ENCODE data around the gene COG7.
"Not testable (repeated sequence)": the region's sequence is repeated elsewhere in the genome, so short reads cannot be mapped to it uniquely, and the experiment has no call there.

COG7 gene

GRCh38 chr16:23406546-23407240 lies 46.3 kb downstream of the COG7 start:
- H3K4me3 ChIP-seq (ENCODE audit: low read depth, low read length), result no peak overlapping the region
- TF ChIP-seq, protein P1, sequence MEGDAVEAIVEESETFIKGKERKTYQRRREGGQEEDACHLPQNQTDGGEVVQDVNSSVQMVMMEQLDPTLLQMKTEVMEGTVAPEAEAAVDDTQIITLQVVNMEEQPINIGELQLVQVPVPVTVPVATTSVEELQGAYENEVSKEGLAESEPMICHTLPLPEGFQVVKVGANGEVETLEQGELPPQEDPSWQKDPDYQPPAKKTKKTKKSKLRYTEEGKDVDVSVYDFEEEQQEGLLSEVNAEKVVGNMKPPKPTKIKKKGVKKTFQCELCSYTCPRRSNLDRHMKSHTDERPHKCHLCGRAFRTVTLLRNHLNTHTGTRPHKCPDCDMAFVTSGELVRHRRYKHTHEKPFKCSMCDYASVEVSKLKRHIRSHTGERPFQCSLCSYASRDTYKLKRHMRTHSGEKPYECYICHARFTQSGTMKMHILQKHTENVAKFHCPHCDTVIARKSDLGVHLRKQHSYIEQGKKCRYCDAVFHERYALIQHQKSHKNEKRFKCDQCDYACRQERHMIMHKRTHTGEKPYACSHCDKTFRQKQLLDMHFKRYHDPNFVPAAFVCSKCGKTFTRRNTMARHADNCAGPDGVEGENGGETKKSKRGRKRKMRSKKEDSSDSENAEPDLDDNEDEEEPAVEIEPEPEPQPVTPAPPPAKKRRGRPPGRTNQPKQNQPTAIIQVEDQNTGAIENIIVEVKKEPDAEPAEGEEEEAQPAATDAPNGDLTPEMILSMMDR (IDR thresholded peaks at IDR 0.05; ENCODE audit: borderline replicate concordance, insufficient read depth, low read depth, low read length), result no peak

GRCh38 chr16:23406024-23406423 lies 47.0 kb downstream of the COG7 start:
- TF ChIP-seq, protein P1 (IDR thresholded peaks at IDR 0.05; ENCODE audit: borderline replicate concordance, insufficient read depth, low read depth, low read length), result no peak

DNA sequence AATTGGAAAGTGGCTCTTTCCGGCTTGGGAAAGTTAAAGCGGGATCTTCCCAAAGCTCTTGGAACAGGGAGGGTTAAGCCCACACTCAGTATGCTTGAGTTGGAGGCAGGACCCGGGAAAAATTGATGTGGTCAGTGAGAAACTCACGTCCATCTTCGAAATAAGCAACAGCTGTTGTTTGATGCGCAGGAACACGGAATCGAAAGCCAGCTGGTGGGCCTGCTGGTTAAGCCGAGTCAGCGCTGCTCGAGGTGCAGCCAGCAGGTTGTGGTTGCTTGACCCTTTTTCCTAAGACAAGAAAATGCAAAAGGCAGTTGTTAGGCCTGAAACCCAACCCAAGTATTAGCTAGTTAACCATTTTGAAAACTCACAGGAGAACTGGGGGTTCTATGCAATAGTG lies 49.4 kb downstream of the COG7 start:
- TF ChIP-seq, protein P1 (IDR thresholded peaks at IDR 0.05; ENCODE audit: borderline replicate concordance, insufficient read depth, low read depth, low read length), result no peak
- H3K4me3 ChIP-seq (ENCODE audit: low read depth, low read length), result no peak overlapping the region

More at GRCh38 chr16:23406024-23406423, 47.0 kb downstream of the COG7 start:
- H3K4me3 ChIP-seq (ENCODE audit: low read depth, low read length), result no peak overlapping the region

DNA sequence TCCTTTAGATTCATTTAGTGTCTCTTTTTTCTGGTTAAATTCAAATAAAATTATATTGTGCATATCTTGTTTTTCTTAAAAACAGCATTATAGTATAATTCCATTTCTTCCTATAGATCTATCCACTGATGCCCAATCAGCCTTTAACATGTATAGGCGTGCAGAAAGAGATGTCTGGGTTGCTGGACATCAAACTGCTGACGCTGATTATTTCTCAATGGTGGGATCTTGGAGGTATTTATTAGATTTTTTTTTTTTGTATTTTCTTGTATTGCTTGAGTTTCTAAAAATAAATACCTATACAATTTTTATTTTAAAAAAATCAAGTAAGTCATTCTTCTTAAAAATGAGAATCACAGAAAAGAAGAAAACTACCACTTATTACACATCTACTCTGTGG lies 50.9 kb downstream of the COG7 start:
- TF ChIP-seq, protein P1 (IDR thresholded peaks at IDR 0.05; ENCODE audit: borderline replicate concordance, insufficient read depth, low read depth, low read length), result no peak
- H3K4me3 ChIP-seq (ENCODE audit: low read depth, low read length), result no peak overlapping the region

DNA sequence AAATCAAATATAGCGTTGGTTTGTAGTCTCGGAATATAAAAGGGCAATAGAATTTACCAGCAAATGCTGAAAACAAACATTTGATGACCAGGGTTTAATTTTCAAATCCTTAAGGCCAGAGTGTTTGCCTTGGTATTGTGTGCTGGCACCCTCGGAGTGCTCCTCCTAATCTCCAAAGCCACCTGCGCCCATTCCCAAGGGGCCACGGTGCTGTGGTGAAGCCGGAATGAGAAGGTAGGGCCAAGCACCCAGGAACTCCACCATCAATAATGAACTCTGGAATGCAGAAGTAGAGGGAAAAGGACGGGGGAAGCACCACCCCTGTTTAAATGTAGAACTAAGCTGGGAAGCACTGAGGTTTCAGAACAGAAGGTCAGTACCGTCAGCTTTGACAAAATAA lies 51.9 kb downstream of the COG7 start:
- TF ChIP-seq, protein P1 (IDR thresholded peaks at IDR 0.05; ENCODE audit: borderline replicate concordance, insufficient read depth, low read depth, low read length), result no peak
- no peak overlapping the region for H3K4me3 ChIP-seq (ENCODE audit: low read depth, low read length)

DNA sequence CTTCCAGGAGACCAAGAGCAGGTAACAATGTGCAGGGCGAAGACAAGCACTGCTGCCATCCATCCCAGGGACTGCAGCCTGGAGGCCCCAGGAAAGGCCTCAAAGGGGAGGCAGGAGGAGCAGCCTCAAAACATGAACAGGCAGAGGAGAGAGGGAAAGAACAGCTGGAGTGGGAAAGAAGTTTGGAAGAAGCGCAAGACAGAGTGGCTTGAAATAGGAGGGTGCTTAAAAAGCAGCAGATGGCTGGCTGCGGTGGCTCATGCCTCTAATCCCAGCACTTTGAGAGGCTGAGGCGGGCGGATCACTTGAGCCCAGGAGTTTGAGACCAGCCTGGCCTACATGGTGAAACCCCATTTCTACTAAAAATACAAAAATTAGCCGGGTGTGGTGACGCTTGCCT lies 52.5 kb downstream of the COG7 start:
- H3K4me3 ChIP-seq (ENCODE audit: low read depth, low read length), result not testable (repeated sequence)

DNA sequence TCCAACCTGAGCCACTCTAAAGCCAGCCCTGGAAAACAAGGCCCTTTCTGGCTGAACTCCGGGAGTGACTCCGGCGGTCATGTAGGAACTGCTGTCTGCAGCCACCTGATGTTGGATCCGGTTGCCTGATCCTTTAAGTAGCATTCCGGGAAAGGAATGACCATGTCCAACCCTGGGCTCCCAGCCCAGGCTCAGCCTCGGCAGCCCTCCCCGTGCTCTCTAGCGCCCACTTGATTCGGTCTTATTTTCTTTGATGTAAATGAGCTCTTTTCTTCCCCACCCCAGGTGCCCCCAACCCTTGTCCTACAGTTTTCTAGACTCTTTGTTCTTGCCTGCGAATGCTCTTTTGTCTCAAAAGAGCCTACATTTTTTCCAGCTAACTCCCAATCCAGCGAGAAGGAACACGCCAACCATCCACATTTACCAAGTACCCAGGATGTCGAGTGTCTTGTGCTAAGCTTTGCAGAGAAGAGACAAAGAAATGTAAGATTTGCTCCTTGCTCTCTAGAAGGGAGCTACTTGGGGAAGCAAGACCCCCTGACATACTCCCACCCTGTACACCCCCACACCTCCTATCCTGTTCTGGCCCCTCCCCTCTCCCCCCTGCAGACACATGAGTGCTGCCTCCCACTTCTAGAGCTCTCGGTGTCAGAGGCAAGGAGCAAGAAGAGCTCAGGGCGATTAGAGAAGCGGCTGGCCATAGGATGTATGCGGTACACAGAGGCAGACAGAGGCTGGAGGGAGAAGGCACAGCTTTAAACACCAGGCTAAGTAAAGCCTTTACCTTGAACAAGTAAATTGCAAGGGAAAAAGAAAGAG lies 53.8 kb downstream of the COG7 start:
- TF ChIP-seq, protein P1 (IDR thresholded peaks at IDR 0.05; ENCODE audit: borderline replicate concordance, insufficient read depth, low read depth, low read length), result no peak
- H3K4me3 ChIP-seq (ENCODE audit: low read depth, low read length), result no peak overlapping the region

All from GM12875 (cell line).